ENCODE measurements around the gene ASPDH.
A peak's percentile ranks its signal among the peaks of the same experiment; 100 is the strongest.
"Not testable (repeated sequence)": the region's sequence is repeated elsewhere in the genome, so short reads cannot be mapped to it uniquely, and the experiment has no call there.

The ASPDH gene

GRCh38 chr19:50480281-50481111, 33.2 kb downstream of the ASPDH start:
- DNase-seq (ENCODE audit: low read depth in 4 of 4, low spot score in 1 of 4) = no peak

GRCh38 chr19:50479761-50480251, 33.9 kb downstream of the ASPDH start:
- DNase-seq (ENCODE audit: low read depth in 4 of 4, low spot score in 1 of 4) = no peak

- DNase-seq (ENCODE audit: low read depth in 4 of 4, low spot score in 1 of 4) = no peak
These were observed 34.6 kb downstream of the ASPDH start for GRCh38 chr19:50478901-50479715.

GRCh38 chr19:50477751-50478515, 35.8 kb downstream of the ASPDH start:
- no peak for DNase-seq (ENCODE audit: low read depth in 4 of 4, low spot score in 1 of 4)

- DNase-seq (ENCODE audit: low read depth in 4 of 4, low spot score in 1 of 4) = no peak
These were observed 36.8 kb downstream of the ASPDH start for GRCh38 chr19:50476907-50477238.

- peak; percentile 74 to 93 (median 87) for DNase-seq (ENCODE audit: low read depth in 4 of 4, low spot score in 1 of 4)
These were observed 37.3 kb downstream of the ASPDH start, which contains the start of the genes EMC10 and GARIN5A for GRCh38 chr19:50476224-50476906. Gene EMC10 (plus strand): TSS chr19:50476507. CDS start chr19:50476545, 38 bp downstream. Gene GARIN5A (minus strand): TSS chr19:50476848. CDS start chr19:50476388, 460 bp downstream.

- no peak for DNase-seq (ENCODE audit: low read depth in 4 of 4, low spot score in 1 of 4)
These were observed 37.9 kb downstream of the ASPDH start for GRCh38 chr19:50475736-50476223.

GRCh38 chr19:50475101-50475568, 38.6 kb downstream of the ASPDH start:
- DNase-seq (ENCODE audit: low read depth in 4 of 4, low spot score in 1 of 4) = no peak

- DNase-seq (ENCODE audit: low read depth in 4 of 4, low spot score in 1 of 4) = not testable (repeated sequence)
These were observed 40.4 kb downstream of the ASPDH start for GRCh38 chr19:50473336-50473735.

GRCh38 chr19:50468818-50469217, 44.9 kb downstream of the ASPDH start:
- DNase-seq (ENCODE audit: low read depth in 4 of 4, low spot score in 1 of 4) = no peak

- DNase-seq (ENCODE audit: low read depth in 4 of 4, low spot score in 1 of 4) = no peak
These were observed 46.1 kb downstream of the ASPDH start for GRCh38 chr19:50467566-50467965.

- DNase-seq (ENCODE audit: low read depth in 4 of 4, low spot score in 1 of 4) = no peak
These were observed 47.0 kb downstream of the ASPDH start for GRCh38 chr19:50466706-50467039.

GRCh38 chr19:50465986-50466705, 47.6 kb downstream of the ASPDH start:
- DNase-seq (ENCODE audit: low read depth in 4 of 4, low spot score in 1 of 4) = no peak

GRCh38 chr19:50465000-50465399, 48.7 kb downstream of the ASPDH start:
- DNase-seq (ENCODE audit: low read depth in 4 of 4, low spot score in 1 of 4) = no peak

GRCh38 chr19:50464348-50464747, 49.4 kb downstream of the ASPDH start:
- DNase-seq (ENCODE audit: low read depth in 4 of 4, low spot score in 1 of 4) = no peak

GRCh38 chr19:50462970-50463369, 50.7 kb downstream of the ASPDH start:
- no peak for DNase-seq (ENCODE audit: low read depth in 4 of 4, low spot score in 1 of 4)
